SK-N-SH (cell line): ENCODE measurements around the gene RAB8A.

Experiments used
- CTCF ChIP-seq: fragments of 200-600 bp; sonication (generic); IDR thresholded peaks from 2 replicates; pipeline ENCODE4 v1.6.1; 2017; ENCODE audit warnings: antibody characterized with exemption, mild to moderate bottlenecking, moderate library complexity
- ELF1 ChIP-seq: IDR thresholded peaks from 2 replicates; pipeline ENCODE4 v1.4.0; 2012
- EP300 ChIP-seq, 2 experiments: IDR thresholded peaks; 2 replicates each; pipeline versions ENCODE4 v1.4.0 to v1.6.1; 2012; ENCODE audit warnings: borderline replicate concordance in 1 of 2, low read depth in 1 of 2, low read length in 1 of 2
- FOXM1 ChIP-seq: IDR thresholded peaks from 2 replicates; pipeline ENCODE4 v1.4.0; 2012; ENCODE audit warnings: low read depth, mild to moderate bottlenecking
- MAX ChIP-seq: IDR thresholded peaks from 2 replicates; pipeline ENCODE4 v1.4.0; 2012; ENCODE audit warnings: low read depth
- POLR2AphosphoS5 ChIP-seq: IDR thresholded peaks from 2 replicates; pipeline ENCODE4 v1.6.1; 2012; ENCODE audit warnings: low read depth, low read length
- RFX5 ChIP-seq: IDR thresholded peaks from 2 replicates; pipeline ENCODE4 v1.6.1; 2012; ENCODE audit warnings: mild to moderate bottlenecking, improper control_type of control experiment, low read length
- RXRA ChIP-seq: IDR thresholded peaks from 2 replicates; pipeline ENCODE4 v1.4.0; 2012; ENCODE audit warnings: low read depth, mild to moderate bottlenecking, borderline replicate concordance
- SMC3 ChIP-seq: IDR thresholded peaks from 2 replicates; pipeline ENCODE4 v1.6.1; 2012; ENCODE audit warnings: low read depth, low read length, improper control_type of control experiment
- TAF1 ChIP-seq: IDR thresholded peaks from 2 replicates; pipeline ENCODE4 v1.6.1; 2012; ENCODE audit warnings: low read depth, mild to moderate bottlenecking, low read length, moderate library complexity, borderline replicate concordance
- USF2 ChIP-seq: fragments of 150-350 bp; IDR thresholded peaks from 2 replicates; pipeline ENCODE4 v1.6.1; 2017; ENCODE audit warnings: antibody characterized with exemption, low read length, low read depth, borderline replicate concordance
- YY1 ChIP-seq: IDR thresholded peaks from 2 replicates; pipeline ENCODE4 v1.4.0; 2012; ENCODE audit warnings: low read depth, mild to moderate bottlenecking
- ZBTB33 ChIP-seq: IDR thresholded peaks from 2 replicates; pipeline ENCODE4 v1.4.0; 2012; ENCODE audit warnings: low read depth, borderline replicate concordance

- TF ChIP-seq USF2 (no peak), TAF1 (no peak), CTCF (no peak), SMC3 (no peak), RFX5 (no peak), RXRA (no peak), ZBTB33 (no peak), MAX (no peak), POLR2AphosphoS5 (no peak), EP300 (IDR thresholded peaks at IDR 0.05; ENCODE audit: borderline replicate concordance in 1 of 2, low read depth in 1 of 2, low read length in 1 of 2) (no peak), ELF1 (no peak), YY1 (no peak), FOXM1 (no peak)
These were observed 48.8 kb downstream of the RAB8A start for GRCh38 chr19:16160445-16160942.
